NCI-H748 (cell line): Measurements from ENCODE around the gene TRAPPC11.

Experiments used
- DNase-seq: peaks from one replicate; lab custom pipeline; 2025; ENCODE audit not compliant: unreplicated experiment; lab: John Stamatoyannopoulos, UW

The TRAPPC11 gene

GRCh38 chr4:183636923-183637322, 22.2 kb upstream of the TRAPPC11 start:
- DNase-seq: peak; percentile 26

DNA sequence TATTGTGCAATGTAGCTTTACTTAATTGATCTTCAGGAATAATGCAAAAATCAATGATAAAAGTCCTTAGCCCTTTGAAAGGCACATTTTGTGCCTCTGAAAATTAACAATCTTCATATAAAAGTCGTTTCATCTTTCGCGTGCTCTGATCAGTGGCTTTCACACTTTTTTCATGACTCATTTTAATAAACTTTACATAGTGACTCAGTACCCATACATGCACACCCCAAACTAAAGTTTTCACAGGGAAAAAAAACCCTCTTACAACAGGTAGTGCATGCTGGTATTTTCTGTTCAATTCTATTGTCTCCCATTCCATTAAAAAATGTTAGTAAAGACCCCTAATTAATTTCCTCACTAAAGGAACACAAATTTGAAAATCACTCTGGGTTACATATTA, 21.6 kb upstream of the TRAPPC11 start:
- DNase-seq: no peak

GRCh38 chr4:183638436-183638835, 20.7 kb upstream of the TRAPPC11 start:
- DNase-seq: no peak

DNA sequence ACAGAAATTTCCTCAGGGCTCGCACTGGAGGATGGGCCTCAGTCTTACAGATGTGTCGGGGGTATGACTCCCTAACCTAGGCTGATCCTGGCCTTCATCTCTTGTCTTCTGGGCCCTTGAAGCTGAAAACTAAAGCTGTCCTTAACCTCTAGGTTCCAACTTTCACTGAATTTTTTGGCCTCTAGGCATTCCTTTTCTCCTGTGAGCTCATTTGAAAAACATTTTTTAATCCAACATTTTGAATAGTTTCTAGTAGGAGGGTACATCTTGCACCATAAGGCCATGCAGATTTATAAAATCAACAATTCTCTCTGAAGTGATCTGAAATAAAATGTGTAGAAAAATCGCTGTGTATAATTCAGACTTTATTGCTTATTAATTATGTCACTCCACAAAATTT, 19.8 kb upstream of the TRAPPC11 start:
- no peak for DNase-seq

DNA sequence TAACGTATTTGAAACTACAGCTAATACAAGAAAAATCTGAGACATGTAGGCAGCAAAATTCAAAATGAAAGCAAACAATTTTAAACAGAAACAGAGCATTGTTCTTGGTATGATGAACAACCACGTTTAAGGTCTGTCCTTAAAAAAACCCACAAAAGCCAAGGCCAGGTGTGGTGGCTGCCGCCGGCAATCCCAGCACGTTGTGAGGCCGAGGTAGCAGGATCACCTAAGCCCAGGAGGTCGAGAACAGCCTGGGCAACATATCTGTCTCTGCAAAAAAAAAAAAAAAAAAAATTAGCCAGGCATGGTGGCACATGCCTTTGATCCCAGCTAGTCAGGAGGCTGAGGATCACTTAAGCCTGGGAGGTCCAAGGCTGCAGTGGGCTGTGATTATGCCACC, 13.8 kb upstream of the TRAPPC11 start:
- no peak for DNase-seq

DNA sequence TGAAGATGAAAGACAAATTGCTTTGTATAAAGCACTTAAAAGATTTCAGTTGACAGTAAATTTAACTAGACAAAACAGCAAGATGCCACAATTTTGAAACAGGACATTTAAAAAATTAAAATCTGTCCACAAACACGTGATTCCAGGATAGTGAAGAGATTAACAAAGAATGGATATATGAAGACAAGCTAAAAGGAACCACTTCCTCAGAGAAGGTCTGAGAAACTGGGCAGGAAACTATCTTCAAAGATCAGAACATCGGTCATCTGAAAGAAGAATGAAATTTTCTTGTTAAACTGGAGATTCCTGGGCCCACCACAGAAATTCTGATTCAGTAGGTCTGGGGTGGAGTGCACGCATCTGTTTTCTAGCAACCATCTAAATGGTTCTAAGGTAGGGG, 1.5 kb upstream of the TRAPPC11 start:
- DNase-seq: no peak

DNA sequence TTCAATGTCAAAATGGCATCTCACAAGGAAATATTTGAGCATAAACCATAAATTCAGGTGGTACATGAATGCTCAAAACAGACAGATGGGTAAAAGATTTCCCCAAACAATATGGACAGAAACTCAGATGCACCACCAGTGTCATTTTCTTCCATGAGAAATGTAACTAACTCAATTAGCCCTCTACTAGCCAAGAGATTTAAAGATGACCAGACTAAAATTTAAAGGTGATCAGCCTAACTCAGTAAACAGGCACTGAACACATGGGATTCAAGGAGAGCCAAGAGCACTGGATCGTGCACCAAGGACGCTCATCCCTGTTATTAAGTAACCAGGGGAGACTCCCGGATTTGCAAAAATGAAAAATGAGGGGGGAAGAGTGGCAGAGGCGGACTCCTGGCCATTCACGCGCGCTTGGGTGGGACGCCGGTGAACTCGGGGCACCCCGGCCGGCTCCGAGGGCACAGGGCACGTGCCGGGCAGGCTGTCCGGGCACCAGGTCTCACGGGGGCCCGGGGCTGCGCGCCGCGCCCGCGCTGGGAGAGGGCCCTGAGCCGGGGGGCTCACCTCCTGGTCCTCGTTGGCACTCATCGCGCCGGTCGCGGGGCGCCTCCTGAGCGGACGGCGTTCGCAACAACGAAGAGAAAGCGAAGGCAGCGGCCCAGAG, 598 bp upstream of the TRAPPC11 start:
- peak; percentile 19 for DNase-seq

- DNase-seq: peak; percentile 20
Observed at GRCh38 chr4:183659872-183660242, 764 bp downstream of the TRAPPC11 start.

DNA sequence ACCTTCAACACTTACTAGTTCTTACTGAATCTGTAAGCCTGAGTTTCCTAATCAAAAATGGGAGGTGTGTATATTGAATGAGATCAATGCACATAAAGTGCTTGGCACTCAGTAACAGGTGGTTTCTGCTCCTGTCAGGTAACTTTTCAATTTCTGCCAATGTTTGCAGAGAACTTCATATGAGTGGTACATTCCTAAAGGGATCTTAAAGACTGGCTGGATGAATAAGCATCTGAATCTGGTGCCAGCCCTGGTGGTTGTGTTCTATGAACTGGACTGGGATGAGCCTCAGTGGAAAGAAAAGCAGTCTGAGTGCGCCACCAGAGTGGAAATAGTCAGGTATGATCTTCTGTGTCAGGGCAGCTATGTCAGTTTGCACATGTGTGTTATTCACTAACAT, 7.0 kb downstream of the TRAPPC11 start:
- no peak for DNase-seq

- DNase-seq: no peak
Observed at GRCh38 chr4:183670251-183670650, 11.2 kb downstream of the TRAPPC11 start.

- DNase-seq: no peak
Observed at GRCh38 chr4:183670960-183671555, 12.0 kb downstream of the TRAPPC11 start.

DNA sequence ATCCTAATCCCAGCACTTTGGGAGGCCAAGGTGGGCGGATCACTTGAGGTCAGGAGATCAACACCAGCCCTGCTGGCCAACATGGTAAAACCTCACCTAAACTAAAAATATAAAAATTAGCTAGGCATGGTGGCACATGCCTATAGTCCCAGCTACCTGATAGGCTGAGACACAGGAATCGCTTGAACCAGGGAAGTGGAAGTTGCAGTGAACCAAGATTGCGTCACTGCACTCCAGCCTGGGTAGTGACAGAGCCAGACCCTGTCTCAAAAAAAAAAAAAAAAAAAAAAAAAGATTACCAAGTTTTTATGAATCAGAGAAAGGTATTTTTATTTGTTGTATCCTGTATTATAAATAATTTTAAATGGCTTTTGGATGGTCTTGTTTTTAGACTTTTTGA, 15.1 kb downstream of the TRAPPC11 start:
- no peak for DNase-seq

DNA sequence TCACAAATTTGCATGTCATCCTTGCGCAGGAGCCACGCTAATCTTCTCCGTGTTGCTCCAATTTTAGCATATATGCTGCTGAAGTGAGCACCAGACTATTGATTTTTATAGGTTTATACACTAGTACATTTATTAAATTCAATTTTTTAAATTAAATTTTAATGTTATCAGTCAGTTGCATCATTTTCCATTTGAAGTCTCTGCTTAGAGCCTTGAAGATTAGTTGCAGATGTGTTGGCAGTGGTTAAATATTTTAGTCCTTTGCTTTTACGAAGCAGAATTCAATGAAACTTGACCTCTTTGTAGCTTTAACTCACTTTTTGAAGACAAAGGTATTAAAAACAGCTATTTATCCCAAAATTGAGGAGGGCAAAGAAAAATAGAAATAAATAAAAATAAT, 16.5 kb downstream of the TRAPPC11 start:
- DNase-seq: no peak

GRCh38 chr4:183681119-183681518, 22.0 kb downstream of the TRAPPC11 start:
- no peak for DNase-seq

DNA sequence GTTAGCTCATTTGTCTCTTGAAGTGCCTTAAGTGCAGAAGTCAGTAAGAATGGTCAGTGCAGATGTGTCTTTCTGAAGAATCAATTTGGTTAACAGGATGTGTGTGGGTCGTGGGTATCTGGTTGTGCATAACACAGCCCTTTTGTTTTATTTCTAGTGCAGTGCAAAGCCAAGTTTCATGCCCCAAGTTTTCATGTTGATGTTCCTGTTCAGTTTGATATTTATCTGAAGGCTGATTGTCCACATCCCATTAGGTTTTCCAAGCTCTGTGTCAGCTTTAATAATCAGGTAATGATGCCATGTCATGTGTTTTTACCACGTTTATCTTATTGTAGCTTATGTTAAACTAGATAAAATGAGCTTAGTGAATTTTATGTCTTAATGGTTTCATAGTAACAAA, 27.4 kb downstream of the TRAPPC11 start:
- DNase-seq: no peak

- DNase-seq: no peak
Observed at GRCh38 chr4:183688216-183688615, 29.1 kb downstream of the TRAPPC11 start.

DNA sequence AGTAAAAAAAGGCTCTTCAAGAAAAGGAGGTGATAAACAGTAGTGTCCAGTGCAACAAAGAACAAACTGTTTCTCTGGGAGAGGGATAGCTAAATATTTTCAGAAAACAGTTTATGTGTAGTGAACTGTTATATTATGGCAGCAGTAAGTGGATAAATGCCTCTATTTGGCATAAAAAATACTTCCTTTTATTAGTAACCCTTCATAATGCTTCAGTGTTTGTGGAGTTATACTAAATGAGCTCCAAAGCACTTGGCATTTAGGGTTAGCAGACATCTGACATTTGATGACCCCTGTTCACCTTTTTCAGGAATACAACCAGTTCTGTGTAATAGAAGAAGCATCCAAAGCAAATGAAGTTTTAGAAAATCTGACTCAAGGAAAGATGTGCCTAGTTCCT, 31.9 kb downstream of the TRAPPC11 start:
- DNase-seq: no peak

DNA sequence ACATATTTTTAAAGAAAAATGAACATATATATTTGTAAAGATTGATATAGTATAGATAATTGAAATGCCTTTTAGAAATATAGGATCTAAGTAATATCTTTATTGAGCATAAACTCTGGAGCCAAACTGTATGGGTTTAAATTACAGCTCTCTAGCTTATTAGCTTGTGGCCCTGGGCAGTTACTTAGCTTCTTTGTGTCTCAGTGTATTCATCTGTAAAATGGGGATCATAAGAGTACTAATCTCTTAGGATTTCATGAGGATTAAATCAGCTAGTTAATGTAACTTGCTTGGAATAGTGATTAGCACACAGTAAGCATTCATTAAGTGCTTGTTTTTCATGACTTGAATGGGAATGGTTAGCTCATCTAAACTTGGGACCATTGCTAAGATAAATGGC, 32.8 kb downstream of the TRAPPC11 start:
- DNase-seq: no peak

DNA sequence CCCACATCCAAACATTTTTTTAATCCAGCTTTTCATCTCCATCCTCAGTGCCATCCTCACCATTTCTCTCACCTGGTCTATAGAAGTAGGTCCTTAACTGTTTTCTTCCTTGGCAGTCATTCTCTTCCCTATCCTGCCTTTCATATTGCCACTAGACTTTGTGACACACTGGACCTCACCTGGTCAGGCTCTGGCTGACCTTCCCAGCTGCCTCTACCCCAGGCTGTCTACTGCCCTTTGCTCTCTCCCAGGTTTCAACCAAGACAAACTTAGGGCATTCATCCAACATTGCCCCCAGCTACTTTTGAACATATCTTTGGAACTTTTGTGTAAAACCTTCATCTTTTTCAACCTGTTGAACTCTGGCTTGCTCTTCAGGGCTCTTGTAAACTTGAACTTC, 39.8 kb downstream of the TRAPPC11 start:
- no peak for DNase-seq

- DNase-seq: no peak
Observed at GRCh38 chr4:183700407-183700806, 41.3 kb downstream of the TRAPPC11 start.

- no peak for DNase-seq
Observed at GRCh38 chr4:183702492-183702891, 43.4 kb downstream of the TRAPPC11 start.

DNA sequence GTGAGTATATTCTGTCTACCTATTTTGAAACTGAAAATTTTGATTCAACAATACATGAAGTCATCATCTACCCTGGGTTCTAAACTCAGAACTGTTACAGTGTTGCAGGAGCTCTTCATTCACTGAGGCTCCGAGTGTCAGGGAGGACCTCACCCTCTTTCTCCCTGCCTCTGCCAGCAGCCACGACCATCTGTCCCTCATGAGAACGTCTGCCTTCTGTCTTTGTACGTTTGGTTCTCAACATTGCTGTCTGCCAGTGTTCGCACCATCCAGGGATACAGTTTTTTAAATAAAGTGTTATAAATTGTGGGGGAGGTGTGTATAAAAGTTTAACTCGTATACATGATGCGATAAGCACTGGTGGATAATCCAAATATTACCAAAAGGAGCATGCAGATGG, 55.5 kb downstream of the TRAPPC11 start:
- no peak for DNase-seq

DNA sequence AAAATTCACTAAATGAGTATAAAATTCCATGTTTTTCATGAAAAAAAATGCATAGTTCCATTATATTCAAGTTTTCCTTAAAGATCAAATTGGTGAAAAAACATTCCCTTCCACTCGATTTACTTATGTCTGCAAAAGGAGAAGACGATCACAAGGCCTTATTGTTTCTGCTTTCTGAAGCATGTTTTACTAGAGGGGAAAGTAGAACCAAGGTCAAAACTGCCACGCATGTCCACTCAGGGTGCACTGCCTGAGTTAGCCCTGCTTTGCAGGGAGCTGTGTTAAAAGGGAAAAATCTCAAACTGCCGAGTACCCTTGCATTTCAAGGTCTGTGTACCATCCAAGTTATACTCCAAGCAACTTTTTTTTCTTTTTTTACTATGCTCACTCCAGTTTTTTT, 57.2 kb downstream of the TRAPPC11 start:
- no peak for DNase-seq
